Trophoblast cell (in vitro differentiated cells and primary cell): ENCODE data around the gene SUMO2.
A peak's percentile ranks its signal among the peaks of the same experiment; 100 is the strongest.

Source experiments
- DNase-seq, 2 donors: peaks; one replicate each; pipeline ENCODE4 v3.0.0-alpha.2; 2016
- H2AFZ ChIP-seq: 2 replicates; pipeline ENCODE4 v1.6.1; 2013; ENCODE audit warnings: low read length, moderate library complexity, mild to moderate bottlenecking; ENCODE audit not compliant: insufficient read depth, poor library complexity
- H2AK5ac ChIP-seq: 2 replicates; pipeline ENCODE4 v1.6.1; 2013; ENCODE audit warnings: mild to moderate bottlenecking, low read length
- H2BK120ac ChIP-seq: 2 replicates; pipeline ENCODE4 v1.6.1; 2013; ENCODE audit warnings: low read length, mild to moderate bottlenecking, moderate library complexity; ENCODE audit not compliant: insufficient read depth, poor library complexity
- H2BK12ac ChIP-seq: 2 replicates; pipeline ENCODE4 v1.6.1; 2013; ENCODE audit warnings: mild to moderate bottlenecking, low read length, moderate library complexity
- H2BK5ac ChIP-seq: 2 replicates; pipeline ENCODE4 v1.6.1; 2013; ENCODE audit warnings: low read length, low read depth, moderate library complexity, mild to moderate bottlenecking; ENCODE audit not compliant: poor library complexity
- H3K14ac ChIP-seq: 2 replicates; pipeline ENCODE4 v1.6.1; 2013; ENCODE audit warnings: mild to moderate bottlenecking, low read length
- H3K18ac ChIP-seq: 2 replicates; pipeline ENCODE4 v1.6.1; 2013; ENCODE audit warnings: mild to moderate bottlenecking, low read length
- H3K23ac ChIP-seq: 2 replicates; pipeline ENCODE4 v1.6.1; 2013; ENCODE audit warnings: low read length
- H3K27ac ChIP-seq: 2 replicates; pipeline ENCODE4 v1.5.1; 2013; ENCODE audit warnings: low read depth, mild to moderate bottlenecking, inconsistent platforms, low read length, moderate library complexity
- H3K27me3 ChIP-seq: 2 replicates; pipeline ENCODE4 v1.6.1; 2013; ENCODE audit warnings: inconsistent platforms, mild to moderate bottlenecking, low read length, moderate library complexity; ENCODE audit not compliant: insufficient read depth
- H3K36me3 ChIP-seq, 2 experiments: 1 replicate in 1 of 2; 2 replicates in 1 of 2; pipeline ENCODE4 v1.6.1; 2013; ENCODE audit warnings: low read length in 2 of 2, mild to moderate bottlenecking in 2 of 2, moderate library complexity in 1 of 2; ENCODE audit not compliant: insufficient read depth in 2 of 2, control insufficient read depth in 1 of 2
- H3K4ac ChIP-seq: 2 replicates; pipeline ENCODE4 v1.6.1; 2013; ENCODE audit warnings: low read depth, mild to moderate bottlenecking, low read length, moderate library complexity
- H3K4me1 ChIP-seq, 2 experiments: 1 replicate in 1 of 2; 2 replicates in 1 of 2; pipeline ENCODE4 v1.6.1; 2013; ENCODE audit warnings: low read length in 2 of 2, mild to moderate bottlenecking in 2 of 2, moderate library complexity in 1 of 2; ENCODE audit not compliant: insufficient read depth in 2 of 2, control insufficient read depth in 1 of 2
- H3K4me2 ChIP-seq: 2 replicates; pipeline ENCODE4 v1.6.1; 2013; ENCODE audit warnings: inconsistent platforms, mild to moderate bottlenecking, low read length, moderate library complexity
- H3K4me3 ChIP-seq: 2 replicates; pipeline ENCODE4 v1.5.1; 2013; ENCODE audit warnings: mild to moderate bottlenecking, low read depth, low read length, inconsistent platforms
- H3K79me1 ChIP-seq: one replicate; pipeline ENCODE4 v1.6.1; 2013; ENCODE audit warnings: low read length
- H3K79me2 ChIP-seq: 2 replicates; pipeline ENCODE4 v1.6.1; 2013; ENCODE audit warnings: low read length, mild to moderate bottlenecking; ENCODE audit not compliant: control insufficient read depth, insufficient read depth, poor library complexity
- H3K9ac ChIP-seq: 2 replicates; pipeline ENCODE4 v1.6.1; 2013; ENCODE audit warnings: mild to moderate bottlenecking, low read length
- H3K9me3 ChIP-seq: 2 replicates; pipeline ENCODE4 v1.6.1; 2013; ENCODE audit warnings: low read depth, mild to moderate bottlenecking, control low read depth, inconsistent platforms, low read length; ENCODE audit not compliant: insufficient read depth
- H4K12ac ChIP-seq: 2 replicates; pipeline ENCODE4 v1.6.1; 2013; ENCODE audit warnings: low read depth, mild to moderate bottlenecking, low read length, moderate library complexity
- H4K8ac ChIP-seq: 2 replicates; pipeline ENCODE4 v1.6.1; 2013; ENCODE audit warnings: low read depth, mild to moderate bottlenecking, low read length, moderate library complexity
- H4K91ac ChIP-seq: one replicate; pipeline ENCODE4 v1.6.1; 2013; ENCODE audit warnings: low read depth, mild to moderate bottlenecking, low read length, moderate library complexity
- WGBS: extraction: QIAGEN DNeasy Blood & Tissue Kit; methylation state at CpG from one replicate; pipeline ENCODE4 v1.1.7; 2013; ENCODE audit warnings: missing lambda C conversion rate; ENCODE audit not compliant: insufficient read length, insufficient coverage; ENCODE audit errors: extremely low coverage; 5-methylcytosine and 5-hydroxymethylcytosine counted together

The SUMO2 gene

DNA sequence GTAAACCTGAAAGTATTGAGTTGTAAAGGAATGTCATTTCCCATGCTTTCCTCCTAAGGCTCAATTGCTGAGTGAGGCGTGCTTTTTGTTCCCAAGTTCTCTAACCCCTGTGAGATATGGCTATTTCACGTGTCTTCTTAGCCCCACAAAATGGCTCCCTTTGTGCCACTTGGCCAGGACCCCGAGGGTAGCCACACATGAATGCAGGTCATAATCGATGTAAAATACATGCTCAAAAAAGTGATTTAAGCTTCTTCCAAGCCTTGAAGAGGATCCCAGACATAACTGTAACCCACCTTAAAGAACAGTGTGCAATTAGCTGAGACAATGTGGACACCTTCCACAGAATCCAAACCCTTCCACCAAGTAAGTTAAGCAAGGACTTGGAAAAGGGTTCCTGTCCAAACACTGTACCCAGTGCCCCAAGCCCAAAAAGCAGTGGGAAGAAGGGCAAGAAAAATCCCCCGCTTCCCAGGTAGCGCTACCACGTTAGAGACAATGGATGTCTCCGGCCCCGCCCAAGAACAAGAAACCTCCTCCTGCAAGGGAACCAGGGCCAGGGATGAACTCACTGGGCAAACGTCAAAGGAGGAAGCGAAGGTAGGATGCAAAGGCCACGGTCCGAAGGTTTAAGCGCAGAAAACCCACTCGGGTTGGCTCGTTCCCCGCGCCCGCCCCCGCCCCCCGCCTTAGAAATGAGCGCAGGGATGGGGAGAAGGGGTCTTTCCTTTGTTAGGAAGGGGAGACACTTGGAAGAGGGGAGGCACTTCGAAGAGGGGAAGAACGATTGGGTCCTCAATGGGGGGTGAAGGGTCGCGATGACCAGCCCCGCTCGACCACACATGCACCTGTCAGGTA, 29.6 kb downstream of the SUMO2 start:
- Histone ChIP-seq H3K9me3 (no peaks in the 10 kb centered on the region), H3K36me3 (peaks cover 2 to 3% of the 10 kb centered on the region in 2 experiments), H3K4me1 (peaks cover 0 to 10% of the 10 kb centered on the region in 2 experiments), H2BK120ac (peak overlapping the region; percentile 58), H2AK5ac (peak overlapping the region; percentile 53), H4K8ac (peak overlapping the region; percentile 50), H3K18ac (peak overlapping the region; percentile 62), H4K91ac (peak overlapping the region; percentile 60), H3K4me3 (peak overlapping the region; percentile 98), H3K23ac (peak overlapping the region; percentile 91), H2BK5ac (peak overlapping the region; percentile 3), H4K12ac (peak overlapping the region; percentile 35), H3K14ac (peak overlapping the region; percentile 94), H2AFZ (peak overlapping the region; percentile 23), H3K9ac (peak overlapping the region; percentile 99), H3K79me2 (peaks cover 23% of the 10 kb centered on the region), H3K4me2 (peak overlapping the region; percentile 99), H2BK12ac (no peak overlapping the region), H3K4ac (peak overlapping the region; percentile 96), H3K27me3 (no peaks in the 10 kb centered on the region), H3K79me1 (peaks cover 7% of the 10 kb centered on the region), H3K27ac (no peak overlapping the region)
- no CpG with 5 or more reads among the region's 28 CpGs for WGBS
- DNase-seq, result peak in 1 of 2 donors; percentile 64

DNA sequence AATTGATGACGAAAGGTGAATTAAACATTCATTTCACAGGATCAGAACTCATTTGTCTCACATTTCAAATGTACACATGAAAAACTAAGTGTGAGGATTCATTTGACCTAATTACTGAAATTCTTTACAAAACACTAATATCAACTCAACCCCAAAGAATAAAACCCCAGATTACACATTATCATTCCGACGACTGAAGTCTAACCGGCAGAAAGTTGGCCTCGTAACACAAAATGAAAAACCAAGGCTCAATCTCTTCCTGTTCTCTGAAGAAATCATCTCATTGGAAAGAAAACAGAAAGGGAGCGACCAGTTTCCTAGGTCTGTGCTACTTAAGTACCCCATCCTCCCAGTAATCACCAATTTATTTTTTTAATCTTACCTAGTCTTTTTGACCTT, 30.2 kb downstream of the SUMO2 start:
- H3K18ac ChIP-seq, result no peak overlapping the region
- peak overlapping the region; percentile 96 for H3K4ac ChIP-seq
- H2AK5ac ChIP-seq, result no peak overlapping the region
- H4K8ac ChIP-seq, result no peak overlapping the region
- H4K12ac ChIP-seq, result no peak overlapping the region
- no peak overlapping the region for H3K4me3 ChIP-seq
- no peak overlapping the region for H2BK5ac ChIP-seq
- H3K4me1 ChIP-seq, result peaks cover 0 to 10% of the 10 kb centered on the region in 2 experiments
- peaks cover 23% of the 10 kb centered on the region for H3K79me2 ChIP-seq
- H3K9me3 ChIP-seq, result no peaks in the 10 kb centered on the region
- H3K23ac ChIP-seq, result no peak overlapping the region
- no peak overlapping the region for H2BK120ac ChIP-seq
- no peaks in the 10 kb centered on the region for H3K27me3 ChIP-seq
- no peak overlapping the region for H2BK12ac ChIP-seq
- H4K91ac ChIP-seq, result no peak overlapping the region
- no peak overlapping the region for H3K14ac ChIP-seq
- DNase-seq, result no peak
- peak overlapping the region; percentile 99 for H3K4me2 ChIP-seq
- H3K79me1 ChIP-seq, result peaks cover 7% of the 10 kb centered on the region
- H3K9ac ChIP-seq, result no peak overlapping the region
- H3K27ac ChIP-seq, result no peak overlapping the region
- peaks cover 6 to 9% of the 10 kb centered on the region in 2 experiments for H3K36me3 ChIP-seq
- no CpG with 5 or more reads among the region's 6 CpGs for WGBS
- H2AFZ ChIP-seq, result no peak overlapping the region

DNA sequence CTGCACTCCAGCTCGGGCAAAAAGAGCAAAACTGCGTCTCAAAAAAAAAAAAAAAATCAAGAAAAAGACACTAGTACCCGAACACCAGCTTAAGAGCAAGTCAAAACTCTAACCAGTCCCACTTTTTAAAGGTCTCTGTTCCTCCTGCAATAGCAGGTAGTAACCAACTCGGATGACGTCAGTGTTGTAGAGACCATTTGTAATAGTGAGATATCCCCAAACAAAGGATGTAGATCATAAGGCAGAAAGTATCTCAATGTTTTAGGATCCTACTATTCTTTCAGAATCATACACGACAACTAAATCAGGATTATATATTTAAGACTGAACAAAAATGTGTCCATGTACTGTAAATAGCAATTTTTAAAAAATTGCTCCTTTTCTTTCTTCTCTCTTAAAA, 30.8 kb downstream of the SUMO2 start:
- Histone ChIP-seq H4K91ac (no peak overlapping the region), H3K4me1 (peaks cover 0 to 10% of the 10 kb centered on the region in 2 experiments), H3K18ac (no peak overlapping the region), H2BK12ac (no peak overlapping the region), H2AFZ (no peak overlapping the region), H3K79me2 (peaks cover 23% of the 10 kb centered on the region), H3K27me3 (no peaks in the 10 kb centered on the region), H4K8ac (no peak overlapping the region), H2BK120ac (no peak overlapping the region), H4K12ac (no peak overlapping the region), H3K9me3 (no peaks in the 10 kb centered on the region), H3K4me2 (no peak overlapping the region), H3K79me1 (peaks cover 7% of the 10 kb centered on the region), H3K23ac (no peak overlapping the region), H3K4me3 (no peak overlapping the region), H3K14ac (no peak overlapping the region), H3K9ac (no peak overlapping the region), H3K36me3 (peaks cover 10 to 15% of the 10 kb centered on the region in 2 experiments), H2BK5ac (no peak overlapping the region), H3K27ac (no peak overlapping the region), H3K4ac (peak overlapping the region; percentile 71), H2AK5ac (no peak overlapping the region)
- no CpG with 5 or more reads among the region's 6 CpGs for WGBS
- peak in 1 of 2 donors; percentile 65 for DNase-seq

DNA sequence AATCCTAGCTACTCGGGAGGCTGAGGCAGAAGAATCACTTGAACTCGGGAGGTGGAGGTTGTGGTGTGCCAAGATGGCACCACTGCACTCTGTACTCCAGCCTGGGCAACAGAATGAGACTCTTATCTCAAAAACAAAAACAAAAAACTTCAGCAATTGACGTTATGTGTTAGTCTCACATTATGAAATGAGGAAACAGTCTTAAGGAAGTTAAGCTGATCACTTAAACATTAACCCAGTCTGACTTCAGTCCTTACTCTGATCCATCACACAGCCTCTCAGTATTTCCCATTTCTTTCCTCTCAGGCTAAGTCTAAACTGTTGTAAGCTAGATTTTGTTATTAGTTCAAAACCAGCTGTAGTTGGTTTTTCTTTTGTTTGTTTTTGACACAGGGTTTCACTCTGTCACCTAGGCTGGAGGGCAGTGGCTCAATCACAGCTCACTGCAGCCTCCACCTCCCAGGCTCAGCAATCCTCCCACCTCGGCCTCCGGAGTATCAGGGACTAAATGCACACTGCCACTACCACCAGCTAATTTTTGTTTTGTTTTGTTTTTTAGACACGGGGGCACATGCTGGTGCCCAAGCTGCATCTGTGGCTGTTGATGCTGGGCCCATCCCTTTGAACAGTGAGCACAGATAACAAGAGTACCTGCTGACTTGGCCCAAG, 34.7 kb downstream of the SUMO2 start:
- H3K4me2 ChIP-seq, result no peak overlapping the region
- H2BK120ac ChIP-seq, result no peak overlapping the region
- no peaks in the 10 kb centered on the region for H3K9me3 ChIP-seq
- H2BK5ac ChIP-seq, result no peak overlapping the region
- H3K27me3 ChIP-seq, result no peaks in the 10 kb centered on the region
- H2AK5ac ChIP-seq, result no peak overlapping the region
- H4K12ac ChIP-seq, result no peak overlapping the region
- no peak overlapping the region for H4K91ac ChIP-seq
- H3K9ac ChIP-seq, result no peak overlapping the region
- H3K4me1 ChIP-seq, result peaks cover 0 to 3% of the 10 kb centered on the region in 2 experiments
- peaks cover 12% of the 10 kb centered on the region for H3K79me2 ChIP-seq
- no peak overlapping the region for H3K27ac ChIP-seq
- H3K36me3 ChIP-seq, result peaks cover 38 to 50% of the 10 kb centered on the region in 2 experiments
- no peak overlapping the region for H3K23ac ChIP-seq
- no peak overlapping the region for H2AFZ ChIP-seq
- H3K4me3 ChIP-seq, result no peak overlapping the region
- no peaks in the 10 kb centered on the region for H3K79me1 ChIP-seq
- no peak overlapping the region for H4K8ac ChIP-seq
- H2BK12ac ChIP-seq, result no peak overlapping the region
- WGBS, result no CpG with 5 or more reads among the region's 6 CpGs
- no peak overlapping the region for H3K18ac ChIP-seq
- H3K4ac ChIP-seq, result no peak overlapping the region
- DNase-seq, result no peak
- no peak overlapping the region for H3K14ac ChIP-seq
